IPS DF 4.7 (cell line): ENCODE results near the gene AMOTL1.

Source experiments
- DNase-seq: peaks from one replicate; pipeline ENCODE4 v3.0.0-alpha.2; 2013; ENCODE audit warnings: low spot score; ENCODE audit errors: extremely low read depth

AMOTL1 gene

GRCh38 chr11:94922321-94923003 lies 154.3 kb downstream of the AMOTL1 start:
- DNase-seq = no peak

- DNase-seq = no peak
Observed at GRCh38 chr11:94923004-94923334, 154.8 kb downstream of the AMOTL1 start.

DNA sequence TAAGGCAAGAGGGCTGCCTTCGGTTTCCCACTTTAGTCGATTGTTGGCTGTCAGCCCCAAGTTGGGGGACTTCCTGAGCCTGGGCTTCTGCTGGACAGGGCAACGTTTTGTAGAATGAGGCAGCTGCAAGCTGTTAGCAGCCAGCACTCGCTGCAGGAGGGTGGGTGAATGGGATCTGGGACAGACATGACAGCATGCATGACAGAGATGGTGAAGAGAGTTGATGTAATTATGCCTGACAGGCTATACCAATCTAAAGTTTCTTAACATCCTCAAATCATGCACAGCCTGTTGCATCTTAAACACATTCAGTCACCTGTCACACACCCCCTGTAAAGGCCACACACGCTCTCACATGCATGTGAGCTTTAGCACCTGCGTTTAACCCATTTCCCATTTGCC lies 156.0 kb downstream of the AMOTL1 start:
- no peak for DNase-seq

GRCh38 chr11:94924612-94925011 lies 156.5 kb downstream of the AMOTL1 start:
- no peak for DNase-seq

DNA sequence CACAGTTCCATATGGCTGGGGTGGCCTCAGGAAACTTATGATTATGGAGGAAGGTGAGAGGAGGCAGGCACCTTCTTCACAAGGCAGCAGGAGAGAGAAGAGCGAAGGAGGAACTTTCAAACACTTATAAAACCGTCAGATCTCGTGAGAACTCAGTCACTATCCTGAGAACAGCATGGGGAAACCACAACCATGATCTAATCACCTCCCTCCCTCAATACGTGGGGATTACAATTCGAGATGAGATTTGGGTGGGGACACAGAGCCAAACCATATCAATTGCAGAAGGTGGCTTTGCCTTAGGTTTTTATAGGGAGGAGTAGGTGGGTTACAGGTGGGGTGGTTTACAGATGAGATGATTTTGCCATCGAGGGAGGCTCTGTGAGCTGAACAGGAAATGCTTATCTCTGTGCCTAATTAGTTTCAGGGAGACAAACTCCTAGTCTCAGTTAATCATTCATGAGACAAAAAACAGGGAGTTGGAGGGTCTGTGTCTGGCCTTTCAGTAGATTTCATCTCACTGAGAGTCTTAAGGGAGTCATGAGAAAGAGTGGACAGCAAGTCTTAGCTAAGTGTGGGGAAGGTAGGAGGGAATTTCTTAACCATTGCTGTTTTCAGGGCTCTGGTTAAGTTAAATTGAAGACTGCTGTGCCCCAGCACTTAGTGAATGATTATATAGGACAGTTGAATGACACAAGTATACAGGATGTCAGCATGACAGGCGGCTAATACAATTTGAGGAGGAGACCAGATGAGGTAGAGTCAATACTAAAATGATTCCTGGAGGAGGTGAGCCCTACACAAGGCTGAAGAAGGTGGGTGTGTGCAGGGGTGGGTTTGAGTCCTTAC lies 157.5 kb downstream of the AMOTL1 start:
- no peak for DNase-seq

DNA sequence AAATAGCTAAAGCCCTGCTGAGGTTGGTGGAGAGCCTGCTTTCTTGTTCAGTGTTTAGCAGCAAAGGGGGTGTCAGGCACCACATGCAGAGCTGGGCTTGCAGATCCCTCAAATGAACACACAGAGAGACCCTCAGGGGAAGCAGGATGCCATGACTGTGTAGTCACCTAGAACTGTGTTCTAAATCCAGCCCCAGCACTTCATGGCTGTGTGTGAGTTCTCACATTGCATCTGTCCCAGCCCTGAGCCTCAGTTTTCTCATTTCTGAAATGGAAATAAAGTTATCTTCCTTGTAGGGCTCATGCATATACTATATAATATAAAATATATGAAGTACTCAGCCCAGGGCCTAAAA lies 158.1 kb downstream of the AMOTL1 start:
- DNase-seq = no peak
